ENCODE measurements around the gene NAV1. TPM values are rescaled to one million over a fixed set of nuclear protein-coding genes. Genes with fewer than 3 reads are reported as not detected.

Gene NAV1
- total and polyA plus RNA-seq, 2 of the 8 experiments (the other 6 are each of a cell fraction or from before 2014, with no cell fraction given), result 9.9 to 42.7 TPM

GRCh38 chr1:201493757-201494617 lies 44.9 kb upstream of the NAV1 start:
- H4K8ac ChIP-seq (ENCODE audit: extremely low read depth, insufficient read depth, low read length), result peak overlapping the region; percentile 79
- CTCF ChIA-PET (ENCODE audit: partially characterized antibody), result interaction anchor here (0.6 to 27.5 kb wide), 9 partner anchors 9 to 215 kb away, joined by 3 to 929 read pairs (median 4); partner anchors contain the start of genes CSRP1 and NAV1
- no peak overlapping the region for H3K27ac ChIP-seq (ENCODE audit: low read depth, low read length)
- no peak overlapping the region for H2BK5ac ChIP-seq (ENCODE audit: low read depth, low read length)
- H2AK5ac ChIP-seq (ENCODE audit: low read depth, low read length), result no peak overlapping the region
- no peaks in the 10 kb centered on the region for H3K27me3 ChIP-seq (replicated peaks in 1 of 4; ENCODE audit: control insufficient read depth in 3 of 4, extremely low read depth in 1 of 4, insufficient read depth in 3 of 4, low read length in 3 of 4)
- no peak for DNase-seq (ENCODE audit: low read depth in 1 of 2, low spot score in 2 of 2)
- TF ChIP-seq HDAC2 (IDR thresholded peaks at IDR 0.05; ENCODE audit: borderline replicate concordance in 1 of 2, low read depth in 2 of 2, low read length in 2 of 2) (no peak), POU5F1 (IDR thresholded peaks at IDR 0.05; ENCODE audit: low read depth, low read length) (no peak), CTBP2 (IDR thresholded peaks at IDR 0.05; ENCODE audit: borderline replicate concordance, insufficient read depth, insufficient read length, low read length) (no peak), TEAD4 (IDR thresholded peaks at IDR 0.05; ENCODE audit: low read depth, low read length) (no peak), CBX5 (IDR thresholded peaks at IDR 0.05; ENCODE audit: low read depth, low read length) (no peak), CBX8 (IDR thresholded peaks at IDR 0.05; ENCODE audit: borderline replicate concordance, low read depth, low read length) (no peak)
- POLR2A ChIA-PET (ENCODE audit: partially characterized antibody), result interaction anchor here (1.2 kb wide), 1 partner anchor 9 kb away, joined by 4 read pairs; no protein-coding TSS in a partner anchor
- no peak overlapping the region for H4K5ac ChIP-seq (ENCODE audit: insufficient read length, low read depth, low read length)
- H3K4ac ChIP-seq (replicated peaks; ENCODE audit: insufficient read length, low read depth, low read length), result no peak overlapping the region
- no peak overlapping the region for H3K23ac ChIP-seq (ENCODE audit: insufficient read length)
- H2BK15ac ChIP-seq (ENCODE audit: low read length), result no peak overlapping the region
- H3K4me2 ChIP-seq (ENCODE audit: insufficient read depth in 1 of 2, low read depth in 2 of 2, low read length in 2 of 2), result no peak overlapping the region; a peak in 1 of 4 replicates
- WGBS, 2 experiments (ENCODE audit: extremely low coverage in 1 of 2, insufficient coverage in 1 of 2, insufficient read length in 1 of 2, insufficient replicate concordance in 2 of 2, low coverage in 1 of 2, low lambda C conversion rate in 2 of 2, missing lambda C conversion rate in 1 of 2), result 81% methylated on average over 15 of the region's 15 CpGs; no CpG with 5 or more reads in 1 of the 2 experiments
- no peaks in the 10 kb centered on the region for H3K23me2 ChIP-seq (ENCODE audit: low read depth, low read length)
- no peak overlapping the region for H2AFZ ChIP-seq (ENCODE audit: low read length)
- H3K56ac ChIP-seq (replicated peaks; ENCODE audit: insufficient read length, low read depth, low read length), result no peak overlapping the region
- no peaks in the 10 kb centered on the region for H3K79me2 ChIP-seq (ENCODE audit: control insufficient read depth in 1 of 2, insufficient read depth in 2 of 2, low read length in 2 of 2)
- peaks cover 0 to 3% (median 0%) of the 10 kb centered on the region in 4 experiments; a peak in 2 of 7 replicates for H3K4me1 ChIP-seq (replicated peaks in 1 of 4; ENCODE audit: control insufficient read depth in 3 of 4, insufficient read depth in 4 of 4, low read length in 3 of 4)
- H3K36me3 ChIP-seq (ENCODE audit: control insufficient read depth in 2 of 4, insufficient read depth in 4 of 4, low read length in 3 of 4), result no peaks in the 10 kb centered on the region
- no peak overlapping the region for H4K91ac ChIP-seq (replicated peaks; ENCODE audit: insufficient read length, low read length)
- no peak overlapping the region for H2BK12ac ChIP-seq (ENCODE audit: low read depth, low read length)
- H3K79me1 ChIP-seq (ENCODE audit: low read depth, low read length), result no peaks in the 10 kb centered on the region
- FAIRE-seq, result no peak
- no peak overlapping the region for H2BK120ac ChIP-seq (replicated peaks; ENCODE audit: low read depth, low read length)
- H4K20me1 ChIP-seq (replicated peaks in 1 of 2; ENCODE audit: control insufficient read depth in 1 of 2, insufficient read depth in 2 of 2, low read length in 2 of 2), result no peaks in the 10 kb centered on the region
- no peak overlapping the region for H3K4me3 ChIP-seq (ENCODE audit: extremely low read depth in 1 of 4, insufficient read depth in 2 of 4, low read depth in 3 of 4, low read length in 4 of 4)
- H3K18ac ChIP-seq (ENCODE audit: extremely low read depth, low read length), result no peak overlapping the region
- no peak overlapping the region for H3K14ac ChIP-seq (ENCODE audit: insufficient read length)
- H3K9me3 ChIP-seq (ENCODE audit: insufficient read depth in 2 of 2, low read depth in 1 of 2, low read length in 1 of 2), result no peaks in the 10 kb centered on the region
- H2BK20ac ChIP-seq (ENCODE audit: low read length), result no peak overlapping the region
- no peak overlapping the region for H3K9ac ChIP-seq (replicated peaks in 1 of 4; ENCODE audit: extremely low read depth in 1 of 4, low read depth in 3 of 4, low read length in 3 of 4)

Data from H1 (cell line).